Measurements from ENCODE around the gene CNNM4.
A peak's percentile ranks its signal among the peaks of the same experiment; 100 is the strongest.
"Not testable (repeated sequence)": the region's sequence is repeated elsewhere in the genome, so short reads cannot be mapped to it uniquely, and the experiment has no call there.

The CNNM4 gene

GRCh38 chr2:96789245-96789617, 28.5 kb downstream of the CNNM4 start:
- H3K36me3 ChIP-seq (ENCODE audit: control insufficient read depth in 1 of 2, insufficient read depth in 2 of 2, low read length in 2 of 2) = no peaks in the 10 kb centered on the region
- peaks cover 22 to 25% of the 10 kb centered on the region in 2 donors for H3K4me1 ChIP-seq (ENCODE audit: control insufficient read depth in 1 of 2, insufficient read depth in 2 of 2, low read length in 2 of 2)
- H3K27me3 ChIP-seq (ENCODE audit: control insufficient read depth in 1 of 2, insufficient read depth in 2 of 2, low read length in 2 of 2) = no peaks in the 10 kb centered on the region
- peak overlapping the region; percentile 32 to 34 for H3K4me3 ChIP-seq (ENCODE audit: low read depth in 1 of 2, low read length in 2 of 2)
- H3K27ac ChIP-seq (ENCODE audit: low read depth, low read length) = peak overlapping the region; percentile 64
- H3K9me3 ChIP-seq (ENCODE audit: control insufficient read depth in 1 of 2, low read length in 2 of 2) = no peaks in the 10 kb centered on the region
- peak overlapping the region; percentile 48 to 54 for H3K9ac ChIP-seq (ENCODE audit: low read depth in 1 of 2, low read length in 2 of 2)

- Histone ChIP-seq H3K4me3 (ENCODE audit: low read depth in 1 of 2, low read length in 2 of 2) (no peak overlapping the region), H3K9ac (ENCODE audit: low read depth in 1 of 2, low read length in 2 of 2) (no peak overlapping the region), H3K36me3 (ENCODE audit: control insufficient read depth in 1 of 2, insufficient read depth in 2 of 2, low read length in 2 of 2) (peaks cover 0 to 12% of the 10 kb centered on the region in 2 donors), H3K4me1 (ENCODE audit: control insufficient read depth in 1 of 2, insufficient read depth in 2 of 2, low read length in 2 of 2) (peaks cover 11 to 14% of the 10 kb centered on the region in 2 donors), H3K27me3 (ENCODE audit: control insufficient read depth in 1 of 2, insufficient read depth in 2 of 2, low read length in 2 of 2) (no peaks in the 10 kb centered on the region), H3K27ac (ENCODE audit: low read depth, low read length) (no peak overlapping the region), H3K9me3 (ENCODE audit: control insufficient read depth in 1 of 2, low read length in 2 of 2) (no peaks in the 10 kb centered on the region)
Measured at GRCh38 chr2:96792772-96793749, 32.4 kb downstream of the CNNM4 start.

- no peaks in the 10 kb centered on the region for H3K27me3 ChIP-seq (ENCODE audit: control insufficient read depth in 1 of 2, insufficient read depth in 2 of 2, low read length in 2 of 2)
- no peak overlapping the region for H3K4me3 ChIP-seq (ENCODE audit: low read depth in 1 of 2, low read length in 2 of 2)
- no peaks in the 10 kb centered on the region for H3K4me1 ChIP-seq (ENCODE audit: control insufficient read depth in 1 of 2, insufficient read depth in 2 of 2, low read length in 2 of 2)
- H3K9me3 ChIP-seq (ENCODE audit: control insufficient read depth in 1 of 2, low read length in 2 of 2) = no peaks in the 10 kb centered on the region
- peaks cover 5 to 30% of the 10 kb centered on the region in 2 donors for H3K36me3 ChIP-seq (ENCODE audit: control insufficient read depth in 1 of 2, insufficient read depth in 2 of 2, low read length in 2 of 2)
- no peak overlapping the region for H3K9ac ChIP-seq (ENCODE audit: low read depth in 1 of 2, low read length in 2 of 2)
- no peak overlapping the region for H3K27ac ChIP-seq (ENCODE audit: low read depth, low read length)
Measured at GRCh38 chr2:96795076-96795475, 34.4 kb downstream of the CNNM4 start.

GRCh38 chr2:96796497-96796896, 35.8 kb downstream of the CNNM4 start:
- not testable (repeated sequence) for H3K4me1 ChIP-seq (ENCODE audit: control insufficient read depth in 1 of 2, insufficient read depth in 2 of 2, low read length in 2 of 2); H3K9ac ChIP-seq (ENCODE audit: low read depth in 1 of 2, low read length in 2 of 2); H3K27me3 ChIP-seq (ENCODE audit: control insufficient read depth in 1 of 2, insufficient read depth in 2 of 2, low read length in 2 of 2); H3K4me3 ChIP-seq (ENCODE audit: low read depth in 1 of 2, low read length in 2 of 2); H3K27ac ChIP-seq (ENCODE audit: low read depth, low read length); H3K9me3 ChIP-seq (ENCODE audit: control insufficient read depth in 1 of 2, low read length in 2 of 2)
- H3K36me3 ChIP-seq (ENCODE audit: control insufficient read depth in 1 of 2, insufficient read depth in 2 of 2, low read length in 2 of 2) = peaks cover 5 to 33% of the 10 kb centered on the region in 2 donors

- H3K27me3 ChIP-seq (ENCODE audit: control insufficient read depth in 1 of 2, insufficient read depth in 2 of 2, low read length in 2 of 2) = no peaks in the 10 kb centered on the region
- H3K4me1 ChIP-seq (ENCODE audit: control insufficient read depth in 1 of 2, insufficient read depth in 2 of 2, low read length in 2 of 2) = peaks cover 3 to 4% of the 10 kb centered on the region in 2 donors
- H3K9me3 ChIP-seq (ENCODE audit: control insufficient read depth in 1 of 2, low read length in 2 of 2) = no peaks in the 10 kb centered on the region
- no peak overlapping the region for H3K27ac ChIP-seq (ENCODE audit: low read depth, low read length)
- peaks cover 5 to 39% of the 10 kb centered on the region in 2 donors for H3K36me3 ChIP-seq (ENCODE audit: control insufficient read depth in 1 of 2, insufficient read depth in 2 of 2, low read length in 2 of 2)
- no peak overlapping the region for H3K9ac ChIP-seq (ENCODE audit: low read depth in 1 of 2, low read length in 2 of 2)
- H3K4me3 ChIP-seq (ENCODE audit: low read depth in 1 of 2, low read length in 2 of 2) = no peak overlapping the region
Measured at GRCh38 chr2:96797066-96797625, 36.4 kb downstream of the CNNM4 start.

GRCh38 chr2:96798733-96799622, 38.3 kb downstream of the CNNM4 start:
- peaks cover 5 to 45% of the 10 kb centered on the region in 2 donors for H3K36me3 ChIP-seq (ENCODE audit: control insufficient read depth in 1 of 2, insufficient read depth in 2 of 2, low read length in 2 of 2)
- H3K4me1 ChIP-seq (ENCODE audit: control insufficient read depth in 1 of 2, insufficient read depth in 2 of 2, low read length in 2 of 2) = peaks cover 3 to 4% of the 10 kb centered on the region in 2 donors
- H3K27ac ChIP-seq (ENCODE audit: low read depth, low read length) = no peak overlapping the region
- no peak overlapping the region for H3K4me3 ChIP-seq (ENCODE audit: low read depth in 1 of 2, low read length in 2 of 2)
- no peaks in the 10 kb centered on the region for H3K27me3 ChIP-seq (ENCODE audit: control insufficient read depth in 1 of 2, insufficient read depth in 2 of 2, low read length in 2 of 2)
- H3K9ac ChIP-seq (ENCODE audit: low read depth in 1 of 2, low read length in 2 of 2) = no peak overlapping the region
- H3K9me3 ChIP-seq (ENCODE audit: control insufficient read depth in 1 of 2, low read length in 2 of 2) = no peaks in the 10 kb centered on the region

GRCh38 chr2:96799623-96799935, 38.9 kb downstream of the CNNM4 start:
- Histone ChIP-seq H3K27me3 (ENCODE audit: control insufficient read depth in 1 of 2, insufficient read depth in 2 of 2, low read length in 2 of 2) (no peaks in the 10 kb centered on the region), H3K36me3 (ENCODE audit: control insufficient read depth in 1 of 2, insufficient read depth in 2 of 2, low read length in 2 of 2) (peaks cover 5 to 45% of the 10 kb centered on the region in 2 donors), H3K9ac (ENCODE audit: low read depth in 1 of 2, low read length in 2 of 2) (no peak overlapping the region), H3K4me3 (ENCODE audit: low read depth in 1 of 2, low read length in 2 of 2) (no peak overlapping the region), H3K9me3 (ENCODE audit: control insufficient read depth in 1 of 2, low read length in 2 of 2) (no peaks in the 10 kb centered on the region), H3K27ac (ENCODE audit: low read depth, low read length) (no peak overlapping the region), H3K4me1 (ENCODE audit: control insufficient read depth in 1 of 2, insufficient read depth in 2 of 2, low read length in 2 of 2) (peaks cover 3 to 4% of the 10 kb centered on the region in 2 donors)

- peaks cover 3 to 4% of the 10 kb centered on the region in 2 donors for H3K4me1 ChIP-seq (ENCODE audit: control insufficient read depth in 1 of 2, insufficient read depth in 2 of 2, low read length in 2 of 2)
- no peak overlapping the region for H3K4me3 ChIP-seq (ENCODE audit: low read depth in 1 of 2, low read length in 2 of 2)
- no peak overlapping the region for H3K9ac ChIP-seq (ENCODE audit: low read depth in 1 of 2, low read length in 2 of 2)
- no peaks in the 10 kb centered on the region for H3K9me3 ChIP-seq (ENCODE audit: control insufficient read depth in 1 of 2, low read length in 2 of 2)
- H3K27me3 ChIP-seq (ENCODE audit: control insufficient read depth in 1 of 2, insufficient read depth in 2 of 2, low read length in 2 of 2) = no peaks in the 10 kb centered on the region
- no peak overlapping the region for H3K27ac ChIP-seq (ENCODE audit: low read depth, low read length)
- H3K36me3 ChIP-seq (ENCODE audit: control insufficient read depth in 1 of 2, insufficient read depth in 2 of 2, low read length in 2 of 2) = peaks cover 5 to 45% of the 10 kb centered on the region in 2 donors
Measured at GRCh38 chr2:96800061-96801004, 39.6 kb downstream of the CNNM4 start.

- Histone ChIP-seq H3K9ac (ENCODE audit: low read depth in 1 of 2, low read length in 2 of 2) (no peak overlapping the region), H3K4me1 (ENCODE audit: control insufficient read depth in 1 of 2, insufficient read depth in 2 of 2, low read length in 2 of 2) (peaks cover 3 to 4% of the 10 kb centered on the region in 2 donors), H3K27me3 (ENCODE audit: control insufficient read depth in 1 of 2, insufficient read depth in 2 of 2, low read length in 2 of 2) (no peaks in the 10 kb centered on the region), H3K4me3 (ENCODE audit: low read depth in 1 of 2, low read length in 2 of 2) (no peak overlapping the region), H3K27ac (ENCODE audit: low read depth, low read length) (no peak overlapping the region), H3K36me3 (ENCODE audit: control insufficient read depth in 1 of 2, insufficient read depth in 2 of 2, low read length in 2 of 2) (peaks cover 5 to 45% of the 10 kb centered on the region in 2 donors), H3K9me3 (ENCODE audit: control insufficient read depth in 1 of 2, low read length in 2 of 2) (no peaks in the 10 kb centered on the region)
Measured at GRCh38 chr2:96801005-96801785, 40.5 kb downstream of the CNNM4 start.
